DOHH2 (cell line): Measurements from ENCODE around the gene CFAP57.

Experiments
- H3F3A ChIP-seq: fragments of 200-600 bp; sonication (generic), shearing (Covaris generic); 2 replicates; pipeline ENCODE4 v1.6.0; 2016; ENCODE audit warnings: antibody characterized with exemption, mild to moderate bottlenecking; ENCODE audit not compliant: control insufficient read depth, insufficient read depth
- H3K27ac ChIP-seq: fragments of 200-600 bp; sonication (generic); 2 replicates; pipeline ENCODE4 v1.5.1; 2014; ENCODE audit warnings: low read depth, mild to moderate bottlenecking, low read length, moderate library complexity
- H3K27me3 ChIP-seq: fragments of 200-600 bp; sonication (generic); 2 replicates; pipeline ENCODE4 v1.6.1; 2014; ENCODE audit warnings: mild to moderate bottlenecking, low read length, mixed read lengths; ENCODE audit not compliant: control insufficient read depth
- H3K36me3 ChIP-seq: fragments of 200-600 bp; sonication (generic); 2 replicates; pipeline ENCODE4 v1.6.1; 2014; ENCODE audit warnings: mild to moderate bottlenecking, low read length, moderate library complexity, mixed read lengths; ENCODE audit not compliant: control insufficient read depth
- H3K4me1 ChIP-seq: fragments of 200-600 bp; sonication (generic); 2 replicates; pipeline ENCODE4 v1.6.1; 2014; ENCODE audit warnings: mild to moderate bottlenecking, low read length, mixed read lengths; ENCODE audit not compliant: control insufficient read depth
- H3K4me2 ChIP-seq: fragments of 200-600 bp; sonication (generic); 2 replicates; pipeline ENCODE4 v1.6.0; 2014; ENCODE audit warnings: mild to moderate bottlenecking, low read length, moderate library complexity
- H3K4me3 ChIP-seq: fragments of 200-600 bp; sonication (generic); 2 replicates; pipeline ENCODE4 v1.5.1; 2014; ENCODE audit warnings: mild to moderate bottlenecking, low read length, mixed read lengths
- H3K79me2 ChIP-seq: fragments of 200-600 bp; sonication (generic); 2 replicates; pipeline ENCODE4 v1.6.1; 2014; ENCODE audit warnings: mild to moderate bottlenecking, low read length, mixed read lengths; ENCODE audit not compliant: control insufficient read depth
- H3K9me2 ChIP-seq: fragments of 200-600 bp; sonication (generic); replicated peaks from 2 replicates; pipeline ENCODE4 v1.6.1; 2014; ENCODE audit warnings: mild to moderate bottlenecking, low read length, mixed read lengths; ENCODE audit not compliant: control insufficient read depth
- H3K9me3 ChIP-seq: fragments of 200-600 bp; sonication (generic); 2 replicates; pipeline ENCODE4 v1.6.1; 2014; ENCODE audit warnings: antibody characterized with exemption, low read length, mixed read lengths; ENCODE audit not compliant: control insufficient read depth, insufficient read depth
- H4K20me1 ChIP-seq: fragments of 200-600 bp; sonication (generic); 2 replicates; pipeline ENCODE4 v1.6.0; 2014; ENCODE audit warnings: low read depth, mild to moderate bottlenecking, antibody characterized with exemption, low read length, moderate library complexity; ENCODE audit not compliant: control insufficient read depth, insufficient read depth
- EZH2phosphoT487 ChIP-seq: fragments of 200-600 bp; sonication (generic); IDR thresholded peaks from 2 replicates; pipeline ENCODE4 v1.6.1; 2017; ENCODE audit warnings: borderline replicate concordance, mild to moderate bottlenecking, antibody characterized with exemption, low read length, moderate library complexity, mixed read lengths
- TF ChIP-seq, protein P1 (sequence below): fragments of 200-600 bp; sonication (generic); IDR thresholded peaks from one replicate; pipeline ENCODE4 v1.5.1; 2014; ENCODE audit warnings: antibody characterized with exemption, mild to moderate bottlenecking, low read depth, low read length; ENCODE audit not compliant: poor library complexity, severe bottlenecking

Gene CFAP57

GRCh38 chr1:43232482-43232881 lies 60.4 kb downstream of the CFAP57 start:
- Histone ChIP-seq H3K79me2 (no peaks in the 10 kb centered on the region), H3K4me1 (no peaks in the 10 kb centered on the region), H3K4me3 (no peak overlapping the region), H3K9me2 (no peaks in the 10 kb centered on the region), H3K27me3 (no peaks in the 10 kb centered on the region), H3K27ac (no peak overlapping the region), H3K36me3 (no peaks in the 10 kb centered on the region), H3K9me3 (no peaks in the 10 kb centered on the region), H3K4me2 (no peak overlapping the region), H4K20me1 (no peaks in the 10 kb centered on the region), H3F3A (no peaks in the 10 kb centered on the region)
- TF ChIP-seq, protein P1, sequence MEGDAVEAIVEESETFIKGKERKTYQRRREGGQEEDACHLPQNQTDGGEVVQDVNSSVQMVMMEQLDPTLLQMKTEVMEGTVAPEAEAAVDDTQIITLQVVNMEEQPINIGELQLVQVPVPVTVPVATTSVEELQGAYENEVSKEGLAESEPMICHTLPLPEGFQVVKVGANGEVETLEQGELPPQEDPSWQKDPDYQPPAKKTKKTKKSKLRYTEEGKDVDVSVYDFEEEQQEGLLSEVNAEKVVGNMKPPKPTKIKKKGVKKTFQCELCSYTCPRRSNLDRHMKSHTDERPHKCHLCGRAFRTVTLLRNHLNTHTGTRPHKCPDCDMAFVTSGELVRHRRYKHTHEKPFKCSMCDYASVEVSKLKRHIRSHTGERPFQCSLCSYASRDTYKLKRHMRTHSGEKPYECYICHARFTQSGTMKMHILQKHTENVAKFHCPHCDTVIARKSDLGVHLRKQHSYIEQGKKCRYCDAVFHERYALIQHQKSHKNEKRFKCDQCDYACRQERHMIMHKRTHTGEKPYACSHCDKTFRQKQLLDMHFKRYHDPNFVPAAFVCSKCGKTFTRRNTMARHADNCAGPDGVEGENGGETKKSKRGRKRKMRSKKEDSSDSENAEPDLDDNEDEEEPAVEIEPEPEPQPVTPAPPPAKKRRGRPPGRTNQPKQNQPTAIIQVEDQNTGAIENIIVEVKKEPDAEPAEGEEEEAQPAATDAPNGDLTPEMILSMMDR = no peak
- no peak for TF ChIP-seq EZH2phosphoT487

DNA sequence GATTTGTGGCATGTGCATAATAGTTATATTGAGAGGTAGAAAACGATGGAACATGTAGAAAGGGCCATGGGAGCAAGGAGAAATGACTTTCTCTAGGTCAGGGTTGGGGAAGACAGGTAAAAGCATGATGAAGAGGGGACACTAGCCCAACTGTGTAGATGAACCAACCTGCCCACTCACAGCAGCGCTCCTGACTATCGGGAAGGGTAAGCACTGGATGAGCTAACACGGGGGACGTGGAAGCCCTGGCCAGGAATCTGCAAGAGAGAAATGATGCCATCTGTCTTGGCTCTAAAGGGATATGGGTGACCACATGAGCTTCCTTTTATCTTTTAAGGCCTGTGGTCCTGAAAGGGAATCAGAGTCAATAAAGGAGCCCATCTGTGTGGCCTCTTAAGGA lies 61.5 kb downstream of the CFAP57 start:
- Histone ChIP-seq H3F3A (no peaks in the 10 kb centered on the region), H4K20me1 (no peaks in the 10 kb centered on the region), H3K4me3 (no peak overlapping the region), H3K79me2 (no peaks in the 10 kb centered on the region), H3K27ac (no peak overlapping the region), H3K9me3 (no peaks in the 10 kb centered on the region), H3K9me2 (no peaks in the 10 kb centered on the region), H3K27me3 (no peaks in the 10 kb centered on the region), H3K36me3 (no peaks in the 10 kb centered on the region), H3K4me1 (peaks cover 5% of the 10 kb centered on the region), H3K4me2 (no peak overlapping the region)
- no peak for TF ChIP-seq EZH2phosphoT487
- TF ChIP-seq, protein P1 = no peak

- no peak overlapping the region for H3K27ac ChIP-seq
- no peaks in the 10 kb centered on the region for H3K36me3 ChIP-seq
- no peak overlapping the region for H3K4me2 ChIP-seq
- H3K4me3 ChIP-seq = no peak overlapping the region
- H3F3A ChIP-seq = no peaks in the 10 kb centered on the region
- H3K4me1 ChIP-seq = peaks cover 12% of the 10 kb centered on the region
- no peaks in the 10 kb centered on the region for H3K27me3 ChIP-seq
- H3K9me3 ChIP-seq = no peaks in the 10 kb centered on the region
- H3K9me2 ChIP-seq = no peaks in the 10 kb centered on the region
- no peak for TF ChIP-seq EZH2phosphoT487
- TF ChIP-seq, protein P1 = no peak
- H3K79me2 ChIP-seq = no peaks in the 10 kb centered on the region
- H4K20me1 ChIP-seq = no peaks in the 10 kb centered on the region
Measured at GRCh38 chr1:43234267-43234666, 62.1 kb downstream of the CFAP57 start.

- Histone ChIP-seq H3K9me2 (no peaks in the 10 kb centered on the region), H3K79me2 (no peaks in the 10 kb centered on the region), H3K4me1 (peaks cover 20% of the 10 kb centered on the region), H3K4me3 (no peak overlapping the region), H3K27me3 (no peaks in the 10 kb centered on the region), H3K9me3 (no peaks in the 10 kb centered on the region), H4K20me1 (no peaks in the 10 kb centered on the region), H3K36me3 (no peaks in the 10 kb centered on the region), H3F3A (peaks cover 3% of the 10 kb centered on the region), H3K4me2 (no peak overlapping the region), H3K27ac (no peak overlapping the region)
- TF ChIP-seq, protein P1 = no peak
- no peak for TF ChIP-seq EZH2phosphoT487
Measured at GRCh38 chr1:43235040-43235439, 62.9 kb downstream of the CFAP57 start.
